Measurements from ENCODE around the gene CYP4F8.
"Not testable (repeated sequence)": the region's sequence is repeated elsewhere in the genome, so short reads cannot be mapped to it uniquely, and the experiment has no call there.

The CYP4F8 gene

DNA sequence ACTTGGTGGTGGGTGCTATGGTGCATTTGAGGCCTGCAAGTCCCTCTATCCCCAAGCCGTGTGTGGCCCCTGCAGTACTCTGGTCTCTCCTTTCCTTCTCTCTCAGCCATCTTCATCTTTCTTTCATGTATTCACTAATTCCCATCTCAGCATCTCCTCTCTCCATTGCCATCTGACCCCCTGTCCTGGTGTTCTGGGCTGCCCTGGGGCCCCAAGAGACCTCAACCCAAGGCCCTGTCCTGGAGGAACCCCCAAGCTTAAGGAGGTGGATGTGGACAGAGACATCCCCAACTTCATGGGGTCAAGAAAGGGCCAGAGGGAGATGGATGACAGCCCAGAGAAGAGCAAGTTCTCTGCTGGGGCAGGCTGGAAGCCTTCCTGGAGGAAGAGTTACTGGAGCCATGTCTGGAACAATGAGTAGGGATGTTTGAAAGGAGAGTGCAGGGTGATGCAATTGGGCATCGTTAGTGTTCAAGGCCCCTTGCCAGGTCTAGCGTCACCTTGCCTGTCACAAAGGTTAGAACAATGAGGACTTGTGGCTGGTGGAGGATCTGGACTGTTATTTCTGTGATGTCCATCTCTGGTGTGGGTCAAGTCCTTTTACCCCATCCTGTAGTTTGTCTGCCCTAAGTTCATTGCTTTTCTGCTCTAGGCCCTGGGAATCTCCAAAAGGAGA, 29.2 kb downstream of the CYP4F8 start:
- no peak for DNase-seq (ENCODE audit: low read depth)

DNA sequence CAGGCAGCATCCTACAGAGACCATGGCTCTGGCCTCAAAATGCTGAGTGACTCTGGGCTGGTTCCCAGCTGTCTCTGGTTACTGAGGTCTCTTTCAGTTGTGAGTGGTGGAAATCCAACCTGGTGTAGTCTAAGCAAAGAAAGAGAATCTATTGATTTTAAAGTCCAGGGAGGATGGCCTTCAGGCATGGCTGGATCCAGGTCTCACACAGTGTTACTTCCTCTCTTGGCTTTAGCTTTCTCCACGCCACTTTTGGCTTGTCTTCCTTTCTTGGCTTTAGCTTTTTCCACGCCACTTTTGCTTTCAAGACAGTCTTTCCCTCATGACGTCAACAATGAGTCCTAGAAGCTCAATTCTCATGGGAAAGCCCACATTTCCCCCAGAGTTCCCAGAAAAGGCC, 29.8 kb downstream of the CYP4F8 start:
- DNase-seq (ENCODE audit: low read depth): no peak

DNA sequence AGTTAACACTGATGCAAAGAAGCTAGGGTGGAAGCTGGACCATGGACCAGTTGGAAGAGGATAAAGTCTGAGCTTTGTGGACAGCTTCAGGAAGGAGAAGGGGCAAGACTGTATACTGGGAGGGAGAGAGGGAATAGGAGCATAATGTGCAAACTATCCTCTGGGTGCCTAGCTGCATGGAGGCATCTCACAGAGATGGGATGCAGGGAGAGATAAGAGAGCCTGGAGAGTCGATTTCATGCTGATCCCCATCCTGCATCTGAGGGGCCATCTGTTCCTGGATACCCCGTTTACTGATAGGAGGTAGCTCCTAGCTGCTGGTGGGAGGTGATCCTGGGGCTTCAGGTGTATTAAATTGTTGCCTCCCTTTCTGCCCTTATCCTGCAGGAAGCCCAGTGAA, 34.5 kb downstream of the CYP4F8 start:
- no peak for DNase-seq (ENCODE audit: low read depth)

DNA sequence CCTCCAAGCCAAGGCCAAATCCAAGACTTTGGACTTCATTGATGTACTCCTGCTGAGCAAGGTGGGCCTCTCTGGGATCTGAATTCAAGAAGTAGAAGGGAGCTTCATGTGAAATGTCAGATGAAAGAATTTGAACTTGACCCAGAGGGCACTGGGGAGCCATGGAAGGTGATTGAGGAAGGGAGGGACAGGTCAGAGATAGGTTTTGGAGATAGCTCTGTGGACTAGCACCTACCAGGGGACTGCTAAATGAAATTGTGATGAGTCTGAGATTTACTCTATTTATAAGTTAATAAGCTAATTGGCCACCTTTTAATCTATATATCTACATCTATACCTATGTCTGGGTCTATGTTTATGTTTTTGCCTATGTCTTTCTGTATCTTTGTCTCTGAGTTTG, 35.1 kb downstream of the CYP4F8 start:
- DNase-seq (ENCODE audit: low read depth): not testable (repeated sequence)

DNA sequence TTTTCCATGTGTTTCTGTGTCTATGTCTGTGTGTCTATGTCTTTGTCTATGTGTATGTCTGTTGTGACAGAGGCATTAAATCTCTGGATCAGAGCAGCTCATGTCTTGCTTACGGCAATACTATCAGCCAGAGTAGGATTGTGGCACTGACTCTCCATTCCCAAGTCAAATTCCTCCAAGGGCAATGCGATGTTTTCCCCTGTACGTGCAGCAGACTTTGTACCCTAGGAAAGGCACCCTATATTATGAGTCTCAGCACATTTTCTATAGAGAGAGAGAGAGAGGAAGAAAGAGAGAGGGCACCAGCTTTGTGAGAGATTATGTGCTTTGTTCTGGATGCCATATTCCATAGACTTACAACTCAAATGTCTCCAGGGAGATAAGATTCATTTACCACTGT, 36.8 kb downstream of the CYP4F8 start:
- DNase-seq (ENCODE audit: low read depth): no peak

DNA sequence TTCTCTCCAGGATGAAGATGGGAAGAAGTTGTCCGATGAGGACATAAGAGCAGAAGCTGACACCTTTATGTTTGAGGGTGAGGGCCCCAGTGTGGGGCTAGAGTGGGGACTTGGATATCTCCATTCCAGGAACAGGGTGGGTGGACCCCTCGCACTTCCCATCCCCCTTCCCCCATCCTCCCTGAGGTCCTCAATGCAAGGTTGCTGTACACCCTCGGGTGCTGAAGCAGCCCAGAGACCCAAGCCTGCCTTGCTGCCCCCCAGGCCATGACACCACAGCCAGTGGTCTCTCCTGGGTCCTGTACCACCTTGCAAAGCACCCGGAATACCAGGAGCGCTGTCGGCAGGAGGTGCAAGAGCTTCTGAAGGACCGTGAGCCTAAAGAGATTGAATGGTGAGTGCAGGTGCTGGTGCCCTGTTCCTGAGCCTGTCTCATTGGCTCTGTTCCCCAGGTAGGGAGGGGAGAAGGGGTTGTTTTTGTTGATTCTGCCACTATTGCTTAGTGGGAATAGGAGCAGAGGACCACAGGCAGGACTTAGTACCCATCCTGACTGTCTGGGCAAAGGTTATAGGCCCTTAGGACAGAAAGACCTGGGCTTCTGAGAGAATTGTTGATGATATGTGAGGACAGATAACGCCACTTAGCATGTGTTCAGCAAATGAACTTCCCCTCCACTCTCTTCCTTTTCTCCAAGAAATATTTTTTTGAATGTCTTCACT, 37.7 kb downstream of the CYP4F8 start:
- no peak for DNase-seq (ENCODE audit: low read depth)

DNA sequence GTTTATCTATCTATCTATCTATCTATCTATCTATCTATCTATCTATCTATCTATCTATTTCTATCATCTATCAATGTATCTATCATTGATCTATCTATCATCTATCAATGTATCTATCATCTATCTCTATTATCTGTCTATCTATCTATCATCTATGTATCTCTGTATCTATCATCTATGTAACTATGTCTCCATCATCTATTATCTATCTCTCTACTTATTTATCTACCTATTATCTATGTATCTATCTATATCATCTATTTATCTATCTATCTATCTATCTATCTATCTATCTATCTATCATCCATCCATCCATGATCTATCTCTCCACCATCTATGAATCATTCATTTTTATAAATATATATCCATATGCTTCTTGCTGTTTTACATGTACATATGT, 41.4 kb downstream of the CYP4F8 start:
- no peak for DNase-seq (ENCODE audit: low read depth)

DNA sequence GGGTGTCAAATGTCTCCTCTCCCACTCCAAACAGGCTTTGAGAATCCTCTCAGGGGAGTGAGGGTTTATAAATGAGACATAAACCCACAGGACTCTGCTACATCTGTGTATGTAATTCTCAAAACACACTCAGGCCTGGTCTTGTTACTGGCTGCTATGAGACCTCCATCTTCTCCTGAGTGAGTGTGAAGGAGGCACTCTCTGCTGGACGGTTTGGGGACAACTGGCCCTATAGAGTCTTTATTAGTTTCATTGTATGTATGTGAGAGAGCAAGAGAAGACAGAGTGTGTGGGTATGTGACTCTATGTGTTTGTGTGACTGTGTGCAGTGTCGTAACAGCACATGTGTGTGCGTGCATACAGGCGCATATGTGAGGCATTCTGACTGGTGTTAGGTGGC, 48.2 kb downstream of the CYP4F8 start:
- no peak for DNase-seq (ENCODE audit: low read depth)

DNA sequence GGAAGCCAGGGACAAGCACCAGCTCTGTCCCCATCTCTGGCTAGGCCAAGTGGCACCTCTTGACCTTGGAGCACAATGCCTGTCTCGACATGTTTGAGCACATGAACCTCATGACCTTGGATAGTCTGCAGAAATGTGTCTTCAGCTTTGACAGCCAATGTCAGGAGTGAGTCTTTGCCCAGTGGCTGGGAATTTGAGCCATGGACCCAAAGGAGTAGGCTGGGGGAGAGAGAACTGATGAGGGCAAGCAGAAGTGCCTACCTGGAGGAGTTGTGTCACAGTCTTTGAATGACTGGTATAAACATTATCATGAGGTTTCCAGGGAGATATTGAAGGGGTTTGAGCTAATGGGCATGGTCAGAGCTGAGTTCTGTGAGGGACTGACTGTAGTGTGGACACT, 51.2 kb downstream of the CYP4F8 start:
- DNase-seq (ENCODE audit: low read depth): no peak

DNA sequence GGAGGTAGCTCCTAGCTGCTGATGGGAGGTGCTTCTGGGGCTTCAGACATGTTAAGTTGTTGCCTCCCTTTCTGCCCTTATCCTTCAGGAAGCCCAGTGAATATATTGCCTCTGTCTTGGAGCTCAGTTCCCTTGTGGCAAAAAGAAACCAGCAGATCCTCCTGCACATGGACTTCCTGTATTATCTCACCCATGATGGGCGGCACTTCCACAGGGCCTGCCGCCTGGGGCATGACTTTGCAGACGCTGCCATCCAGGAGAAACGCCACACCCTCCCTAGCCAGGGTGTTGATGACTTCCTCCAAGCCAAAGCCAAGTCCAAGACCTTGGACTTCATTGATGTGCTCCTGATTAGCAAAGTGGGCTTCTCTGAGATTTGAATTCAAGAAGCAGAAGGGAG, 51.9 kb downstream of the CYP4F8 start:
- DNase-seq (ENCODE audit: low read depth): no peak

DNA sequence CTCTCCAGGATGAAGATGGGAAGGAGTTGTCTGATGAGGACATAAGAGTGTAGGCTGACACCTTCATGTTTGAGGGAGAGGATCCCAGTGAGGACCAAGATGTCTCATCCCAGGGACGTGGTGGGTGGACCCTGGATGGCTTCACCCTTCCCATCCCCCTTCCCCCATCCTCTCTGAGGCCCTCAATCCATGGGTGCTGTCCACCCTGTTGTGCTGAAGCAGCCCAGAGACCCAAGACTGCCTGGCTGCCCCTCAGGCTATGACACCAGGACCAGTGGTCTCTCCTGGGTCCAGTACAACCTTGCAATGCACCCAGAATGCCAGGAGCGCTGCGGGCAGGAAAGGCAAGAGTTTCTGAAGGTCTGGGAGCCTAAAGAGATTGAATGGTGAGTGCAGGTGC, 54.4 kb downstream of the CYP4F8 start:
- no peak for DNase-seq (ENCODE audit: low read depth)

DNA sequence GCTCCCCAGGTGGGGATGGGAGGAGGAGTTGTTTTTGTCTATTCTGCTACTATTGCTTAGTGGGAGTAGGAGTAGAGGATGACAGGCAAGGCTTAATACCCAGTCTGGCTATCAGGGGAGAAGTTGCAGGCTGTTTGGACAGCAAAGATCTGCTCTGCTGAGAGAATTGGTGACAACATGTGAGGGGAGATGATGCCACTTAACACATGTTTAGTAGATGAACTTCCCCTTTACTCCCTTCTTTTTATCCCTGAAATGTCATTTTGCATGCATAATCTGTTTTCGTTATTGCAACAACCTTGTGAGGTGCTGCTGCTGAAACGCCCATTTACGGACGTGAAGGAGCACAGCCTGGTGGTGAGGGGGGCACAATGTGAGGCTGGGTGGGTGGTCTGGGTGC, 54.9 kb downstream of the CYP4F8 start:
- DNase-seq (ENCODE audit: low read depth): no peak

DNA sequence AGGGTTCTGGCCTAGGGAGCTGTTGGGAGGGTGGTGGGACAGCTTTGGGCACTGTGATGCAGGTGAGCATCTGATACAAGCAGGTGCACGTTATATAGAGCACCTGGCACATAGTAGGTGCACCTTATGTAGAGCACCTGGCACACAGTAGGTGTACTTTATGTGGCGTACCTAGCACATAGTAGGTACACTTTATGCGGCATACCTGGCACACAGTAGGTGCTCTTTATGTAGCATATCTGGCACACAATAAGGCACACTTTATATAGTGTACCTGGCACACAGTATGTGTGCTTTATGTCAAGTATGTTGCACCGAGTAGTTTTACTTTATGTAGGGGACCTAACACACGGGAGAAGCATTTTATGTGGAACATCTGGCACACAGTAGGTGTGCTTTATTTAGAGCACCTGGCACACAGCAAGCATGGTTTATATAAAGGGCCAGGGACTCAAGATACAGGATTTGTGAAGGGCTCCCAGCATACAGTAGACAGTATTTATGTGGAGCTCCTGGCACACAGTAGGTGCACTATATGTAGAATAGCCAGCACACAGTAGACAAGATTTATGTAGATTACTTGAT, 56.3 kb downstream of the CYP4F8 start:
- no peak for DNase-seq (ENCODE audit: low read depth)

DNA sequence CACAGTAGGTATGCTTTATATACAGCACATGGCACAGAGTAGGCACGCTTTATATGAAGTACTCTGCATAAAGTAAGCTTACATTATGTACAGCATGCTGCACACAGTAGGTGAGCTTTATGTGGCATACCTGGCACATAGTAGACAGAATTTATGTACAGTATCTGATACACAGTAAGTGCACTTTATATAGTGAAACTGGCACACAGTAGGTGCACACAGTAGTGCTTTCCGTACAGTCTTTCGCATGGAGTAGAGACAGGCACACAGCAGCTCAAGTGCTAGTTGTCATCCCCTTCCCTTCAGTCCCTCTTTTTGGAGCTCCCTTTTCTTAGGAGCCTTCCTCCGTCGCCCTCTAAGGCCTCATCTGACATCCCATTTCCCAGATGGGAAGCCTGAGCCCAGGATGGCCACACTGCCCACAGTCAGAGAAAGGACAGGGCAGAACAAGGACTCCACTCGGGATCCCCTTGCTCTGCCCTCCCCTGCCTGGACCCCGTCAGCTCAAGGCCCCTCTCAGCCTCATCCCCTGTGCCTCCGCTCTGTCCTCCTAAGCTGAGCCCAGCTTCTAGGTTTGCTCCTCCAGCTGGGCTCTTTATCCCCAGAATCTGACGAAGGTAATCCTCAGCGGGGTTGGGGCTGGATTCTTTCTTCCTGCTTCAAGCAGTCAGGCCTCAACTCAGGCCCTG, 57.0 kb downstream of the CYP4F8 start:
- DNase-seq (ENCODE audit: low read depth): no peak

DNA sequence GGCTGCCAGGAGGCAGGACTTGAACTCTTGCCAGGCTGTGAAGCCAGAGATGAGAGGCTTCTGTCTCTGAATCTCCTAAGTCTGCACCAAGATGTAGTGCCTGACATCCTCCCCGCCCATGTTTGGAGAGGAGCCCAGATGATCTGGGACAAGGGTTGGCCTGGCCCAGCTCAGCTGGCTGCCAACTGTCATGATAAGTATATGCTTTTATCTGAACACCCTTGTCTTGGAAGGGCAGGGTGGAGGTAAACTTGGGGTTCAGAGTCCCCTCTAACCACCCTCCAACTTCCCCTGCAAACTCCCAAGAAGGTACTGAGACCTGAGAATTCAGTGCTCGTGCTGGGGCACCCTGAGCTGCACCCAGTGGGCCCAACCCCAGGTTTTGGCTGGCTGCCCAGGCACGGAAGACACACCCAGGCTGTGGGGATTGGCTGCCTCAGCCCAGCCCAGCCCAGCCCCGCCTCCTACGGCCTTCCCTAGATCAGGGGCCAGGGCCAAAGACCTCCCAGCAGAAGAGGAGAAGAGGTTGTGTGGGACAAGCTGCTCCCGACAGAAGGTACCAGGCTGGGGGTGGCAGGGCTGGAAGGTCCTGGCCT, 57.7 kb downstream of the CYP4F8 start, which contains the start of gene CYP4F12:
Gene CYP4F12, plus strand, starts transcription at position 508 of the 596 bp plus-strand sequence. CDS start 443 bp downstream, outside the sequence.
- DNase-seq (ENCODE audit: low read depth): no peak

DNA sequence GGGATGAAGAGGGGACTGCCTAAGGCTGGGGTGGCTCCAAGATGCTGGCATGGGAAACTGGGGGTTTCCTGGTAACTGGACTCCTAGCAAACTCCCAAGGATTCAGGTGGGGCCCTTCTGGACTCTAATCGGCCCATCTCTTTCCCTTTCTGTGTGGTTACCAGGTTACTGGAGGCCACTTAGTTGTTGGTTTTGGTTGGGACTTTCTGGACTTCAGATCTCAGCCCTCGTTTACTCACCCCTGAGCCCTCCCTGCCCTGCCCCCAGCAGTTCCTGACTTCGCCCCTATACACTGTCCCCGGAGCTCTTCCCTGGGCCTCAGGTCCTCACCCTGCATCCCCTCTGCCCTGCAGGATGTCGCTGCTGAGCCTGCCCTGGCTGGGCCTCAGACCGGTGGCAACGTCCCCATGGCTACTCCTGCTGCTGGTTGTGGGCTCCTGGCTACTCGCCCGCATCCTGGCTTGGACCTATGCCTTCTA, 58.2 kb downstream of the CYP4F8 start:
- DNase-seq (ENCODE audit: low read depth): no peak

DNA sequence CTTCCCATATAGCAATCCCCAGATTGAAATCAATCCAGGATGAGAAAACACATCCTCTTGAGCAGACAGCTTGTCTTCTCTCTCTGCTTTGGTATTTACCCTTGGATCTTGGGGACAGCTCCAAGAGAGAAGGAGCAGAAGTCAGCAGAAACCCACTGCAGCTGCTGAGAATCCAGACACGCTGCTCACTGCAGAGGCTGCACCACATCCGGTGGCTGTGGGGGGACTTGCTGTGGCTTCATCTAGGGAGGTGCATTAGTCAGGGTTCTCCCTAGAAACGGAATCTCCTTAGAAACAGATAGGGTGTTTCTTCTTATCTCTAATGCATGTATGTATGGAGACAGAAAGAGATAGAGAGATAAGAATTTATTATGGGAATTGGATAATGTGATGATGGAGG, 60.5 kb downstream of the CYP4F8 start:
- no peak for DNase-seq (ENCODE audit: low read depth)

DNA sequence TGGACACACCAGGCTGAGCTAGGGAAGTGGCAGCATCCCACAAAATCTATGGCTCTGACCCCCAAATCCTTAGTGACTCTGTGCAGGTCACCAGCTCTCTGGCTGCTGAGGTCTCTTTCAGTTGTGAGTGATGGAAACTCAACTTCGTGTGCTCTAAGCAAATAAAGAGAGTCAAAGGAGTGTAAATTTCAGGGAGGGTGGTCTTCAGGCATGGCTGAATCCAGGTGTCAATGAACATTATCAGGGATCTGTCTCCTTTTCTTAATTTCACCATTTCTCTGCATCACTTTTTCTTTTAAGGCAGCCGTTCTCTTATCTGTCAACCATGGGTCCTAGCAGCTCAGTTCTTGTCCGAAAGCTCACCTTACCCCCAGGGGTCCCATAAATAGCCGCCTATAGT, 64.1 kb downstream of the CYP4F8 start:
- DNase-seq (ENCODE audit: low read depth): no peak

DNA sequence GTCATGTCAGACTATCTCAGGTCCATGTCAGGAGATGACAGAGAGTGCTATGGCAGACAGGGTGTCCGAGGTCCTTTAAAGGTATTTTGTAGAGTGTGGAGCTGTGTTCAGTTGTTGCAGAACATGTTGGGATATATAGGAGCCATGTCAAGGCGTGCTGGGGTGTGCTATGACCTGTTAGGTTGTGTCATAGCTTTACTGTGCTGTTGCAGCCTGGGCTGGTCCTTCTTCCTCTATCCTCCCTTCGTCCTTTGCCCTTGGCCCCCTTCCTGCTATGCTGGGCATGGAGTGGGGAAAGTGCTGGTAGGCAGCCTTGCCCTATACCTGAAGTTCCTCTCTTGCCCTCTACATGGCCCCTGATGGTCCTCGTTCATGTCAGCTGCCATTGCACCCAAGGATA, 64.8 kb downstream of the CYP4F8 start:
- not testable (repeated sequence) for DNase-seq (ENCODE audit: low read depth)
